HepG2 (cell line): ENCODE results near the gene DNAAF1. TPM values are rescaled to one million over a fixed set of nuclear protein-coding genes. Genes with fewer than 3 reads are reported as not detected.
A peak's percentile ranks its signal among the peaks of the same experiment; 100 is the strongest.

Experiments
- ATAC-seq: fragments of 200-7000 bp; cut with Tn5 transposase; 3 replicates; pipeline ENCODE4 v1.9.1; 2020; ENCODE audit warnings: mild to moderate bottlenecking, moderate library complexity
- Bru-seq: library from RNA; stranded (reverse); fragments of 400-500 nt; gene quantifications from one replicate; lab custom pipeline; 2021; lab: Mats Ljungman, UMichigan
- BruChase-seq, 2 experiments: library from RNA; stranded (reverse); fragments of 400-500 nt; gene quantifications; one replicate each; lab custom pipeline; 2021; lab: Mats Ljungman, UMichigan
- BruUV-seq: library from RNA; stranded (reverse); fragments of 400-500 nt; replicated peaks from 2 replicates; lab custom pipeline; 2021; lab: Mats Ljungman, UMichigan
- CTCF ChIA-PET: fragments of 300-600 bp; formaldehyde crosslinking; extraction: SDS; loops from one replicate; lab custom pipeline; 2021; ENCODE audit warnings: low total read pairs, inconsistent platforms, low intra/inter-chr PET ratio; lab: Yijun Ruan, JAX
- POLR2A ChIA-PET: fragments of 350-600 bp; sonication (Branson Sonifier 250); formaldehyde crosslinking; loops from one replicate; lab custom pipeline; 2020; ENCODE audit warnings: antibody characterized with exemption, inconsistent platforms; lab: Yijun Ruan, JAX
- DNase-seq: peaks from one replicate; pipeline ENCODE4 v3.0.0-alpha.2; 2015; ENCODE audit warnings: low spot score
- FAIRE-seq: peaks from 3 replicates; lab custom pipeline; 2011; peaks lifted over from hg19 to GRCh38; lab: Jason Lieb, UNC
- H2AFZ ChIP-seq: one replicate; pipeline ENCODE4 v1.6.1; 2011; ENCODE audit warnings: low read length, inconsistent platforms
- H3K27ac ChIP-seq: fragments of 300-600 bp; 3 replicates; pipeline ENCODE4 v1.8.0; 2011; ENCODE audit warnings: mixed run types, mild to moderate bottlenecking, mixed read lengths, low read length, inconsistent platforms; ENCODE audit not compliant: insufficient read depth; ENCODE audit errors: extremely low read length
- H3K27me3 ChIP-seq, 2 experiments: fragments of 200-600 bp in 1 of 2; 2 replicates in 1 of 2; 3 replicates in 1 of 2; pipeline versions ENCODE4 v1.6.0 to v1.8.0; 2011; ENCODE audit warnings: low read length in 2 of 2, mild to moderate bottlenecking in 2 of 2, moderate library complexity in 2 of 2, inconsistent platforms in 1 of 2; ENCODE audit not compliant: insufficient read depth in 2 of 2, control insufficient read depth in 1 of 2
- H3K36me3 ChIP-seq, 2 experiments: fragments of 200-600 bp in 1 of 2; replicated peaks in 1 of 2; 2 replicates in 1 of 2; 3 replicates in 1 of 2; pipeline versions ENCODE4 v1.5.1 to v1.8.0; 2011; ENCODE audit warnings: low read length in 2 of 2, inconsistent platforms in 1 of 2; ENCODE audit not compliant: insufficient read depth in 2 of 2, control insufficient read depth in 1 of 2
- H3K4me1 ChIP-seq: 2 replicates; pipeline ENCODE4 v1.5.1; 2012; ENCODE audit warnings: low read length, inconsistent platforms; ENCODE audit not compliant: insufficient read depth
- H3K4me2 ChIP-seq: 2 replicates; pipeline ENCODE4 v1.6.0; 2011; ENCODE audit warnings: low read depth, low read length, inconsistent platforms
- H3K4me3 ChIP-seq, 3 experiments: fragments of 200-600 bp in 1 of 3; sonication (generic), shearing (Covaris generic) in 1 of 3; replicated peaks in 1 of 3; 2 replicates each; pipeline ENCODE4 v1.5.1; 2011 to 2016; ENCODE audit warnings: low read length in 3 of 3, inconsistent platforms in 2 of 3, low read depth in 2 of 3, mild to moderate bottlenecking in 2 of 3, control low read depth in 1 of 3, mixed read lengths in 1 of 3; ENCODE audit not compliant: insufficient read depth in 1 of 3
- H3K79me2 ChIP-seq: one replicate; pipeline ENCODE4 v1.6.1; 2011; ENCODE audit warnings: low read length, inconsistent platforms; ENCODE audit not compliant: insufficient read depth
- H3K9ac ChIP-seq: 2 replicates; pipeline ENCODE4 v1.6.0; 2011; ENCODE audit warnings: mild to moderate bottlenecking, low read depth, low read length, inconsistent platforms; ENCODE audit not compliant: insufficient read depth
- H3K9me3 ChIP-seq: 2 replicates; pipeline ENCODE4 v1.5.1; 2012; ENCODE audit warnings: mild to moderate bottlenecking, low read length
- H4K20me1 ChIP-seq: 2 replicates; pipeline ENCODE4 v1.6.0; 2011; ENCODE audit warnings: inconsistent platforms, mild to moderate bottlenecking, low read length, moderate library complexity; ENCODE audit not compliant: insufficient read depth
- ETV6 ChIP-seq: sonication (generic); formaldehyde crosslinking; conservative IDR thresholded peaks from 2 replicates; pipeline ENCODE4 v1.4.0; 2020; ENCODE audit warnings: missing genetic modification reagents
- GZF1 ChIP-seq: sonication (generic); formaldehyde crosslinking; IDR thresholded peaks from 2 replicates; pipeline ENCODE4 v1.5.1; 2020; ENCODE audit warnings: mild to moderate bottlenecking, missing genetic modification reagents
- SOX6 ChIP-seq, 2 experiments: fragments of 450-650 bp in 1 of 2; sonication (generic) in 1 of 2; formaldehyde crosslinking in 1 of 2; IDR thresholded peaks; 2 replicates each; pipeline versions ENCODE4 v1.4.0 to v1.6.1; 2017 to 2020; ENCODE audit warnings: antibody characterized with exemption in 1 of 2, mild to moderate bottlenecking in 1 of 2, missing genetic modification reagents in 1 of 2
- ZBTB40 ChIP-seq, 2 experiments: fragments of 450-650 bp in 1 of 2; sonication (generic) in 1 of 2; formaldehyde crosslinking in 1 of 2; IDR thresholded peaks; 2 replicates each; pipeline versions ENCODE4 v1.6.1 to v1.8.0; 2016 to 2022; ENCODE audit warnings: antibody characterized with exemption in 1 of 2, mild to moderate bottlenecking in 1 of 2, missing genetic modification reagents in 1 of 2
- ZNF597 ChIP-seq: sonication (generic); formaldehyde crosslinking; IDR thresholded peaks from 2 replicates; pipeline ENCODE4 v1.5.0; 2020; ENCODE audit warnings: missing genetic modification reagents
- WGBS: methylation state at CpG from one replicate; pipeline ENCODE4 v1.1.6; 2017; ENCODE audit warnings: low lambda C conversion rate; 5-methylcytosine and 5-hydroxymethylcytosine counted together
- in situ Hi-C: cut with HindIII; loops from 2 replicates; pipeline ENCODE4 v1.10.0; 2017; ENCODE audit warnings: low pct_unique_long_range_greater_than_20kb; ENCODE audit not compliant: extremely low pct_ligation_motif_present
- intact Hi-C: fragments of 100-400 bp; cut with micrococcal nuclease; formaldehyde crosslinking; loops from one replicate; pipeline ENCODE4 v1.10.0; 2022; ENCODE audit not compliant: unreplicated experiment
- long read RNA-seq, 2 experiments: library from RNA in 1 of 2; library from polyadenylated mRNA in 1 of 2; stranded (forward) in 1 of 2; unstranded in 1 of 2; transcript quantifications; one replicate each; pipeline ENCODE4 v2.0.0, GENCODE V29; 2019 to 2022
- polyA minus RNA-seq, 3 experiments: library from RNA; depleted of rRNA, polyadenylated mRNA; stranded (reverse); fragments of >200 nt; gene quantifications; 2 replicates each; pipeline ENCODE4 v1.2.3, GENCODE V29; 2011; ENCODE audit warnings: low replicate concordance in 1 of 3
- polyA plus RNA-seq, 8 experiments: library from polyadenylated mRNA; depleted of rRNA in 3 of 8; stranded (reverse) in 7 of 8; unstranded in 1 of 8; fragments of >200 nt; fragmentation: Illumina TruSeq in 4 of 8; extraction: Trizol in 4 of 8; gene quantifications; 2 replicates each; pipeline versions ENCODE4 v1.2.1 to v1.2.3, GENCODE V29; 2011 to 2016; ENCODE audit warnings: low read depth in 4 of 8, missing spikeins in 1 of 8, mixed read lengths in 1 of 8; ENCODE audit not compliant: insufficient read depth in 1 of 8
- total RNA-seq, 5 experiments: library from RNA; depleted of rRNA; stranded (reverse); fragments of >200 nt; fragmentation: Illumina TruSeq; extraction: Trizol; gene quantifications; 2 replicates each; pipeline ENCODE4 v1.2.3, GENCODE V29; 2016; ENCODE audit warnings: low read depth in 1 of 5

Gene DNAAF1
- total RNA-seq (2016; rRNA removed; fragmentation: Illumina TruSeq; extraction: Trizol), result 0.04 TPM in 1 of 2 replicates, not detected in the other
- not detected in 2 replicates for total RNA-seq (2016; cell fraction: cytosol; rRNA removed; fragmentation: Illumina TruSeq; extraction: Trizol; ENCODE audit: low read depth)
- 0.09 TPM in 1 of 2 replicates, not detected in the other for total RNA-seq (2016; cell fraction: insoluble cytoplasmic fraction; rRNA removed; fragmentation: Illumina TruSeq; extraction: Trizol)
- total RNA-seq (2016; cell fraction: membrane; rRNA removed; fragmentation: Illumina TruSeq; extraction: Trizol), result 0.21 and 0.28 TPM in 2 replicates
- 0.22 and 0.25 TPM in 2 replicates for total RNA-seq (2016; cell fraction: nucleus; rRNA removed; fragmentation: Illumina TruSeq; extraction: Trizol)
- 0.07 TPM in 1 of 2 replicates, not detected in the other for polyA plus RNA-seq (2011; rRNA removed)
- polyA plus RNA-seq (2011; cell fraction: cytosol; rRNA removed), result not detected in 2 replicates
- polyA plus RNA-seq (2011; cell fraction: nucleus; rRNA removed), result 0.10 and 0.48 TPM in 2 replicates
- polyA plus RNA-seq (2012), result 0.09 TPM in 1 of 2 replicates, not detected in the other
- not detected in 2 replicates for polyA plus RNA-seq (2016; cell fraction: cytosol; fragmentation: Illumina TruSeq; extraction: Trizol; ENCODE audit: low read depth)
- not detected in 2 replicates for polyA plus RNA-seq (2016; cell fraction: insoluble cytoplasmic fraction; fragmentation: Illumina TruSeq; extraction: Trizol; ENCODE audit: low read depth)
- not detected in 2 replicates for polyA plus RNA-seq (2016; cell fraction: membrane; fragmentation: Illumina TruSeq; extraction: Trizol; ENCODE audit: low read depth)
- polyA plus RNA-seq (2016; cell fraction: nucleus; fragmentation: Illumina TruSeq; extraction: Trizol; ENCODE audit: insufficient read depth, low read depth), result 0.35 and 0.44 TPM in 2 replicates
- 0.37 TPM in 1 of 2 replicates, not detected in the other for polyA minus RNA-seq (2011; rRNA and poly(A)+ RNA removed; ENCODE audit: low replicate concordance)
- polyA minus RNA-seq (2011; cell fraction: cytosol; rRNA and poly(A)+ RNA removed), result not detected in 2 replicates
- polyA minus RNA-seq (2011; cell fraction: nucleus; rRNA and poly(A)+ RNA removed), result 0.37 TPM in 1 of 2 replicates, not detected in the other
- percentile 8 among the genes with signal in this experiment for Bru-seq, nascent RNA
- percentile 8 among the genes with signal in this experiment for BruChase-seq, experiment 1, labeled RNA remaining after a 6-hour chase
- BruChase-seq, experiment 2, labeled RNA remaining after a 2-hour chase, result percentile 8 among the genes with signal in this experiment
- long read RNA-seq, experiment 1, partial matches to known transcripts, result 0 of 1 reads
- long read RNA-seq, experiment 1, other reads (novel, unspliced or antisense), result 0 of 1 reads
- long read RNA-seq, experiment 2, result 0 reads

GRCh38 chr16:84144859-84145639, at the start of gene DNAAF1, which contains the start of gene HSDL1:
DNAAF1 (plus strand) TSS chr16:84145308; CDS start chr16:84145441, 133 bp downstream.
HSDL1 (minus strand) TSS chr16:84145177; CDS start chr16:84131321, 13,856 bp downstream.
- BruUV-seq, result no TSS peak
- POLR2A ChIA-PET, result interaction anchor here (0.7 to 1.4 kb wide), 3 partner anchors 28 to 55 kb away, joined by 3 to 24 read pairs (median 3); partner anchors contain the start of gene MBTPS1
- H2AFZ ChIP-seq, result no peak within 1 kb of the TSS
- peak within 1 kb of the TSS; percentile 90 to 100 (median 92) for H3K4me3 ChIP-seq
- H3K27me3 ChIP-seq, result peaks cover 2 to 10% of the 10 kb centered on the region in 2 experiments
- no peaks in the 10 kb centered on the region for H3K9me3 ChIP-seq
- H3K79me2 ChIP-seq, result peaks cover 33% of the 10 kb centered on the region
- H3K27ac ChIP-seq, result peak within 1 kb of the TSS; percentile 55
- under 1% methylated on average over 29 of the region's 89 CpGs for WGBS
- H3K9ac ChIP-seq, result peak within 1 kb of the TSS; percentile 77
- peak; percentile 74 for ATAC-seq
- intact Hi-C loops, result loop anchor here (1.0 to 2.0 kb wide), 2 partner anchors 30 to 49 kb away; no protein-coding TSS in a partner anchor
- in situ Hi-C loops, result no loop called here
- peaks cover 39% of the 10 kb centered on the region for H3K4me1 ChIP-seq
- no peak for FAIRE-seq
- H4K20me1 ChIP-seq, result peaks cover 3% of the 10 kb centered on the region; the same call in 1 of the 2 replicates
- DNase-seq, result peak; percentile 83
- peak within 1 kb of the TSS; percentile 97 for H3K4me2 ChIP-seq
- H3K36me3 ChIP-seq, result no peaks in the 10 kb centered on the region
- CTCF ChIA-PET, result interaction anchor here (1.8 kb wide), 1 partner anchor 30 kb away, joined by 6 read pairs; no protein-coding TSS in a partner anchor
- TF ChIP-seq SOX6 (IDR thresholded peaks at IDR 0.05), result no peak
- peak; percentile 13; the same call in 1 of the 2 replicates for TF ChIP-seq SOX6 (CRISPR knock-in tag; IDR thresholded peaks at IDR 0.05)
- no peak for TF ChIP-seq ZNF597 (CRISPR knock-in tag)
- TF ChIP-seq ZBTB40 (IDR thresholded peaks at IDR 0.05), result no peak
- TF ChIP-seq ZBTB40 (CRISPR knock-in tag; IDR thresholded peaks at IDR 0.05), result peak; percentile 71
- TF ChIP-seq GZF1 (CRISPR knock-in tag), result no peak
- no peak for TF ChIP-seq ETV6 (CRISPR knock-in tag)
